Small intestine (tissue), 7 donors: ENCODE results near the gene FBLN7. TPM values are rescaled to one million over a fixed set of nuclear protein-coding genes. Genes with fewer than 3 reads are reported as not detected.

Experiments used
- DNase-seq, 2 donors: peaks; one replicate each; pipeline versions ENCODE4 v3.0.0 to v3.0.0-alpha.2; 2013
- FAIRE-seq: peaks from 2 replicates; lab custom pipeline; 2012; peaks lifted over from hg19 to GRCh38; lab: Jason Lieb, UNC
- H3K27ac ChIP-seq, 3 donors: one replicate each; pipeline ENCODE4 v1.5.1; 2013; ENCODE audit warnings: low read length in 2 of 3, mild to moderate bottlenecking in 2 of 3, control low read depth in 1 of 3, inconsistent platforms in 1 of 3, low read depth in 1 of 3, moderate library complexity in 1 of 3
- H3K27me3 ChIP-seq, 3 donors: one replicate each; pipeline ENCODE4 v1.6.1; 2013; ENCODE audit warnings: low read length in 3 of 3, inconsistent platforms in 1 of 3; ENCODE audit not compliant: control insufficient read depth in 3 of 3, insufficient read depth in 3 of 3
- H3K36me3 ChIP-seq, 3 donors: one replicate each; pipeline ENCODE4 v1.6.1; 2013; ENCODE audit warnings: low read length in 3 of 3, inconsistent platforms in 1 of 3, low read depth in 1 of 3, mild to moderate bottlenecking in 1 of 3, moderate library complexity in 1 of 3; ENCODE audit not compliant: control insufficient read depth in 3 of 3, insufficient read depth in 2 of 3
- H3K4me1 ChIP-seq, 3 donors: one replicate each; pipeline ENCODE4 v1.6.1; 2013; ENCODE audit warnings: low read length in 2 of 3, inconsistent platforms in 1 of 3, low read depth in 1 of 3, mild to moderate bottlenecking in 1 of 3, moderate library complexity in 1 of 3; ENCODE audit not compliant: control insufficient read depth in 3 of 3, insufficient read depth in 2 of 3
- H3K4me3 ChIP-seq, 3 donors: one replicate each; pipeline ENCODE4 v1.5.1; 2013; ENCODE audit warnings: low read length in 3 of 3, control low read depth in 1 of 3, inconsistent platforms in 1 of 3, low read depth in 1 of 3, mild to moderate bottlenecking in 1 of 3, moderate library complexity in 1 of 3
- H3K9me3 ChIP-seq, 2 donors: one replicate each; pipeline ENCODE4 v1.6.1; 2013; ENCODE audit warnings: low read depth in 1 of 2, low read length in 1 of 2; ENCODE audit not compliant: control insufficient read depth in 2 of 2, insufficient read depth in 1 of 2
- WGBS, 3 donors: extraction: QIAGEN DNeasy Blood & Tissue Kit; methylation state at CpG; one replicate each; pipeline ENCODE4 v1.1.7; 2013; 5-methylcytosine and 5-hydroxymethylcytosine counted together
- polyA plus RNA-seq, 4 donors: library from polyadenylated mRNA; stranded (reverse) in 3 of 4; unstranded in 1 of 4; fragments of 200-250 nt in 3 of 4; fragments of 120-200 nt in 1 of 4; gene quantifications; one replicate each; pipeline versions ENCODE4 v1.2.1 to v1.2.3, GENCODE V29; 2013
- donor health status: healthy with polysubstance abuse.
- donor health status: control.
- donor health status: control.
- donor health status: Bipolar disorder and iron deficiency.
- donor health status: healthy.

Gene FBLN7
- polyA plus RNA-seq, 4 donors: 0.75 to 1.4 TPM; not detected in 2

DNA sequence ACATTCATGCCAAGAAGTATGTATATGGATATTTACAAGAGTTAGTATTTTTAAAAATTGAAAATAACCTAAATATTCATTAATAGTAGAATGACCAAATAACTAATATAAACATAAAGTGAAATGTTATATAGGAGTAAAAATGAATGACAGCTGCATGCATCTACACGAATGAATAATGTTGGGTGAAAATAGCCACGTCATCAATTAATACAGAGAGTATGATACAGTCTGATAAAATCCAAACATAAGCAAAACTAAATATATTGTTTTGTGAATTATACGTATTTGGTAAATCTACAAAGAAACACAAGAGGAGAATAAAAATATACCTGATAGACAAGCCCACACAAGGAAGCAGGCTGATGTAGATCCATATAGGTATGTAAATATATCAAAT lies 92.2 kb downstream of the FBLN7 start:
- H3K9me3 ChIP-seq: no peaks in the 10 kb centered on the region
- DNase-seq (no peak), FAIRE-seq (no peak)
- no peak overlapping the region for H3K27ac ChIP-seq
- no peak overlapping the region for H3K4me3 ChIP-seq
- 95 to 97% (median 96%) methylated on average over 3 of the region's 3 CpGs for WGBS, 3 donors
- no peaks in the 10 kb centered on the region for H3K4me1 ChIP-seq
- peaks cover 0 to 9% (median 2%) of the 10 kb centered on the region in 3 donors for H3K36me3 ChIP-seq
- H3K27me3 ChIP-seq: no peaks in the 10 kb centered on the region

Other genes starting within 250 kb of the FBLN7 start
- 1 to 10 TPM; 4.1 to 9.8 (median 7.1) TPM for gene MERTK, start 239.8 kb upstream of the FBLN7 start, polyA plus RNA-seq
- gene TMEM87B, start 83.1 kb upstream of the FBLN7 start, polyA plus RNA-seq: 10 to 100 TPM; 17.3 to 43.3 (median 26.1) TPM
- gene ZC3H8, start 116.7 kb downstream of the FBLN7 start, polyA plus RNA-seq: 10 to 100 TPM in 1 of 4 donors, 1 to 10 TPM in 3; 3.5 to 13.0 (median 9.0) TPM
- gene ZC3H6, start 137.2 kb downstream of the FBLN7 start, polyA plus RNA-seq: 1 to 10 TPM; 1.6 to 6.3 (median 2.3) TPM